ENCODE data around the gene TMTC2.

The TMTC2 gene

GRCh38 chr12:83089575-83089974 is 402.9 kb downstream of the TMTC2 start:
- no peak overlapping the region for H3K4me3 ChIP-seq (ENCODE audit: low read depth, low read length)

GRCh38 chr12:83092129-83092528 is 405.4 kb downstream of the TMTC2 start:
- in situ Hi-C loops (cut with HindIII; ENCODE audit: low pct_ligation_motif_present, low sequenced_read_pairs) = no loop called here
- Histone ChIP-seq H3K27ac (no peak overlapping the region), H3K36me3 (replicated peaks) (no peaks in the 10 kb centered on the region), H3K27me3 (replicated peaks) (no peaks in the 10 kb centered on the region), H3K4me3 (ENCODE audit: low read depth, low read length) (no peak overlapping the region)
- DNase-seq = no peak
- TF ChIP-seq CTCF (IDR thresholded peaks at IDR 0.05; ENCODE audit: low read depth, low read length, missing control alignments) = no peak

More at GRCh38 chr12:83089575-83089974, 402.9 kb downstream of the TMTC2 start:
- no peak for TF ChIP-seq CTCF (IDR thresholded peaks at IDR 0.05; ENCODE audit: low read depth, low read length, missing control alignments)
- H3K27me3 ChIP-seq (replicated peaks) = no peaks in the 10 kb centered on the region
- no peak for DNase-seq
- H3K36me3 ChIP-seq (replicated peaks) = no peaks in the 10 kb centered on the region
- in situ Hi-C loops (cut with HindIII; ENCODE audit: low pct_ligation_motif_present, low sequenced_read_pairs) = no loop called here
- H3K27ac ChIP-seq = no peak overlapping the region

- no peak overlapping the region for H3K27ac ChIP-seq
- no peaks in the 10 kb centered on the region for H3K27me3 ChIP-seq (replicated peaks)
- no peak for TF ChIP-seq CTCF (IDR thresholded peaks at IDR 0.05; ENCODE audit: low read depth, low read length, missing control alignments)
- DNase-seq = no peak
- H3K4me3 ChIP-seq (ENCODE audit: low read depth, low read length) = no peak overlapping the region
- no peaks in the 10 kb centered on the region for H3K36me3 ChIP-seq (replicated peaks)
- in situ Hi-C loops (cut with HindIII; ENCODE audit: low pct_ligation_motif_present, low sequenced_read_pairs) = no loop called here
These were observed 405.9 kb downstream of the TMTC2 start for GRCh38 chr12:83092606-83093005.

- Histone ChIP-seq H3K27ac (no peak overlapping the region), H3K27me3 (replicated peaks) (no peaks in the 10 kb centered on the region), H3K4me3 (ENCODE audit: low read depth, low read length) (no peak overlapping the region), H3K36me3 (replicated peaks) (no peaks in the 10 kb centered on the region)
- in situ Hi-C loops (cut with HindIII; ENCODE audit: low pct_ligation_motif_present, low sequenced_read_pairs) = no loop called here
- no peak for TF ChIP-seq CTCF (IDR thresholded peaks at IDR 0.05; ENCODE audit: low read depth, low read length, missing control alignments)
- DNase-seq = no peak
These were observed 406.7 kb downstream of the TMTC2 start for GRCh38 chr12:83093426-83093825.

- Histone ChIP-seq H3K4me3 (ENCODE audit: low read depth, low read length) (no peak overlapping the region), H3K36me3 (replicated peaks) (no peaks in the 10 kb centered on the region), H3K27ac (no peak overlapping the region), H3K27me3 (replicated peaks) (no peaks in the 10 kb centered on the region)
- no peak for DNase-seq
- TF ChIP-seq CTCF (IDR thresholded peaks at IDR 0.05; ENCODE audit: low read depth, low read length, missing control alignments) = no peak
- in situ Hi-C loops (cut with HindIII; ENCODE audit: low pct_ligation_motif_present, low sequenced_read_pairs) = no loop called here
These were observed 411.1 kb downstream of the TMTC2 start for GRCh38 chr12:83097643-83098342.

GRCh38 chr12:83099436-83099835 is 412.7 kb downstream of the TMTC2 start:
- H3K36me3 ChIP-seq (replicated peaks) = no peaks in the 10 kb centered on the region
- no peaks in the 10 kb centered on the region for H3K27me3 ChIP-seq (replicated peaks)
- H3K27ac ChIP-seq = no peak overlapping the region
- no peak for TF ChIP-seq CTCF (IDR thresholded peaks at IDR 0.05; ENCODE audit: low read depth, low read length, missing control alignments)
- no peak for DNase-seq
- H3K4me3 ChIP-seq (ENCODE audit: low read depth, low read length) = no peak overlapping the region
- in situ Hi-C loops (cut with HindIII; ENCODE audit: low pct_ligation_motif_present, low sequenced_read_pairs) = no loop called here
